ENCODE data around the gene SALL4. TPM values are rescaled to one million over a fixed set of nuclear protein-coding genes. Genes with fewer than 3 reads are reported as not detected.
A peak's percentile ranks its signal among the peaks of the same experiment; 100 is the strongest.

SALL4 gene
- total RNA-seq, 1 donor from 2014 or later = 0.09 TPM

DNA sequence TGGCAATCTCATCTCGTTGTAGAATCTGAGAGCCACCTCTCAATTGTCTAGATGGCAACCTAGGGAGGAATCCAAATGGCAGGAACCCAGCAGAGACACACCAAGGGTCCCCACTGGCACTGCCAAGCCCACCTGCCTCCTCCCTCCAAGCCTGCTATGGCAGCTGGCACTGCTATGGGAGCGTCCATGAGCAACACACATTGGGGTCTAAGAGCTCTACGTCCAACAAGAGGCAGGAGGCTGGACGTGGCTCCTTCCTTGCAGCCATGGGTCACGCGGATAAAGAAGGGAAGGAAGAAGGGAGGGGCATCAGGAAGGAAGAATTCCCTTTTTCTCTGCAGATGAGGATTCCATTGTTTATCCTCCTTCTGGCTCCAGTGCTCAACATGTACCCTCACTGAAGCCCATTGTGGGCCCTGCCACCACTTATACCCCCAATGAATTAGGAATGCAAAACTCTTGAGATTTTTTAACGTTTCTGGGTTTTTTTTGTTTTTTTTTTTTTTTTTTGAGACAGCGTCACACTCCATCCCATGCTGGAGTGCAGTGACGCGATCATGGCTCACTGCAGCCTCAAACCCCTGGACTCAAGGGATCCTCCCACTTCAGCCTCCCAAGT, 51.4 kb downstream of the SALL4 start:
- no peak overlapping the region for H3K27ac ChIP-seq
- peaks cover 16% of the 10 kb centered on the region for H3K4me1 ChIP-seq
- DNase-seq (no peak), ATAC-seq (no peak)
- H3K9me3 ChIP-seq = no peaks in the 10 kb centered on the region
- intact Hi-C loops (cut with DNase I) = no loop called here
- H3K4me3 ChIP-seq = no peak overlapping the region
- H3K36me3 ChIP-seq = no peaks in the 10 kb centered on the region
- H3K27me3 ChIP-seq (ENCODE audit: low read depth) = no peaks in the 10 kb centered on the region
- TF ChIP-seq, protein P1, sequence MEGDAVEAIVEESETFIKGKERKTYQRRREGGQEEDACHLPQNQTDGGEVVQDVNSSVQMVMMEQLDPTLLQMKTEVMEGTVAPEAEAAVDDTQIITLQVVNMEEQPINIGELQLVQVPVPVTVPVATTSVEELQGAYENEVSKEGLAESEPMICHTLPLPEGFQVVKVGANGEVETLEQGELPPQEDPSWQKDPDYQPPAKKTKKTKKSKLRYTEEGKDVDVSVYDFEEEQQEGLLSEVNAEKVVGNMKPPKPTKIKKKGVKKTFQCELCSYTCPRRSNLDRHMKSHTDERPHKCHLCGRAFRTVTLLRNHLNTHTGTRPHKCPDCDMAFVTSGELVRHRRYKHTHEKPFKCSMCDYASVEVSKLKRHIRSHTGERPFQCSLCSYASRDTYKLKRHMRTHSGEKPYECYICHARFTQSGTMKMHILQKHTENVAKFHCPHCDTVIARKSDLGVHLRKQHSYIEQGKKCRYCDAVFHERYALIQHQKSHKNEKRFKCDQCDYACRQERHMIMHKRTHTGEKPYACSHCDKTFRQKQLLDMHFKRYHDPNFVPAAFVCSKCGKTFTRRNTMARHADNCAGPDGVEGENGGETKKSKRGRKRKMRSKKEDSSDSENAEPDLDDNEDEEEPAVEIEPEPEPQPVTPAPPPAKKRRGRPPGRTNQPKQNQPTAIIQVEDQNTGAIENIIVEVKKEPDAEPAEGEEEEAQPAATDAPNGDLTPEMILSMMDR (IDR thresholded peaks at IDR 0.05) = no peak

DNA sequence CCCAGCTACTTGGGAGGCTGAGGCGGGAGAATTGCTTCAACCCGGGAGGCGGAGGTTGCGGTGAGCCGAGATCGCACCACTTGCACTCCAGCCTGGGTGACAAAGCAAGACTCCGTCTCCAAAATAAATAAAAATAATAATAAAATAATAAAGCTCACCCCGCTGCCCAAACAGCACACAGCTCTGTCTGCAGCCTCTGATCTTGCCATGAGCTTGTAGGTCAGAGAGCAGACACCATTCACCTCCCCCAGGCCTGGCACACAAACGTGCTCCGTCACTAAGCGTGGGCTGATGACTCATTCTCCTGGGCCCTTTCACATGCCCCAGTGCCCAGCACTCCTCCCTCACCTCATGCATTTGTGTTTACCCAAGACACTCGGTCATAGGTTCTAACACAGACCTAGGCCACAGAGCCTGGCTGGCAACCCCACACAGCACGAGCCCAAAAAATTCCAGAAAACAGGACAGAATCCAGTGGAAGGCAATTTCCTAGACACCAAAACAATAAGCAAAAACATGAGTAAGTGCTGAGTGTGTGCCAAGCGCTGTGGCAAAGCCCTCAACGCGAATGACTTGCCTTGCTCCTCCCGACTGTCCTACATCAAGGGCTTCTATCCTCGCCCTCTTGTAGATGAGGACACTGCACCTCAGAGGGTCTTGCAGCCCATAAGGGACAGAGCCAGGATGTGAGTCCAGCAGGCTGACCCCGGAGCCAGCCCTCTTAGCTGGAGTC, 52.1 kb downstream of the SALL4 start:
- DNase-seq = peak; percentile 70
- H3K36me3 ChIP-seq = no peaks in the 10 kb centered on the region
- H3K27me3 ChIP-seq (ENCODE audit: low read depth) = no peaks in the 10 kb centered on the region
- ATAC-seq = peak; percentile 93 to 96
- H3K27ac ChIP-seq = no peak overlapping the region
- H3K4me3 ChIP-seq = no peak overlapping the region
- no peaks in the 10 kb centered on the region for H3K9me3 ChIP-seq
- intact Hi-C loops (cut with DNase I) = no loop called here
- TF ChIP-seq, protein P1 (IDR thresholded peaks at IDR 0.05) = no peak
- H3K4me1 ChIP-seq = peaks cover 16% of the 10 kb centered on the region

DNA sequence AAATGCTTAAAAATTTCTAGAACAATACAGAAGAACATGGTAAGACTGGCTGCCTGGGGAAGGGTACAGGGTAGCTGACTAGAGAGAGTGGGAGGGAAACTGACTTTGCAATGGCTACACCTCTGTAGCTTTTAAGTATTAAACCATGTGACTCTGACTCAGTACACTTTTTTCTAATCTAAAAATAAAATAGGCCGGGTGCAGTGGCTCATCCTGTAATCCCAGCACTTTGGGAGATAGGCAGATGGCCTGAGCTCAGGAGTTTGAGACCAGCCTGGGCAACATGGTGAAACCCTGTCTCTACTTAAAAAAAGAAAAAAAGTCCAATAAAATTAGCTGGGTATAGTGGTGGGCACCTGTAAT, 52.7 kb downstream of the SALL4 start:
- TF ChIP-seq, protein P1 (IDR thresholded peaks at IDR 0.05) = no peak
- ATAC-seq (peak in 1 of 2 donors; percentile 25), DNase-seq (no peak)
- Histone ChIP-seq H3K27ac (no peak overlapping the region), H3K36me3 (no peaks in the 10 kb centered on the region), H3K4me1 (peaks cover 16% of the 10 kb centered on the region), H3K4me3 (no peak overlapping the region), H3K27me3 (ENCODE audit: low read depth) (no peaks in the 10 kb centered on the region), H3K9me3 (no peaks in the 10 kb centered on the region)
- intact Hi-C loops (cut with DNase I) = no loop called here

DNA sequence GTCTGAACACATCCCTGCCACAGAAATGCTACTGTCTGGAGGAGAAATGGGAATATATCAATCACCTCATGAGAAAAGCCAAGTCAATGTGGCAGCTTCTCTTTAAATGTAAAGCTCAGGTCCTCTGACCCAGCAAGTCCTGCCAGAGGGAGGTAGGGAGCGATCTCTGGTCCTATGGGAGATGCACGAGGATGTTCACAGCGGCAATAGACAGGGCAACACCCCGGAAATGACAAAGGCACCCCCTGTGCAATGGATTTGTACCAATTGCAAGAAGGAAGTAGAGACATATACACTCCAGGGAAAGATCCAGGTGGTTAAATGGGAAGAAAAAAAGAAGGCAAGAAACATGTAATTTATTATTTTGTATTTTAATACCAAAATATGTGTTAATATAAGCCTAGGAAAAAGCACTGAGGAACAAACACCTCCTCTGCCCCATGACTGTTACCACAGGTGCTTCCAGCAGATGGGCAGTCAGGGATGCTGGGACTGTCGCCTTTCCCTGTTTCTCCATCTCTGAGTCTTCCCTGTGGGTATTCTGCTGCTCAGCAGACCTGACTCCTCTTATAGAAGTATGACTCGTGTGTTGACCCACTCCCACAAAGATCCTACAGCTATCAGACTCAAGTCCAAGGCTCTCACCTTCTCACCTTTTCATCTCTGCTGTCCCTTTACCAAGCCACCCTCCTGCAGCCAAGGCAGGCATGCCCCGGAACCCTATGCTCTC, 55.0 kb downstream of the SALL4 start:
- Histone ChIP-seq H3K27ac (no peak overlapping the region), H3K36me3 (no peaks in the 10 kb centered on the region), H3K4me3 (no peak overlapping the region), H3K9me3 (no peaks in the 10 kb centered on the region), H3K4me1 (peaks cover 14% of the 10 kb centered on the region), H3K27me3 (ENCODE audit: low read depth) (no peaks in the 10 kb centered on the region)
- DNase-seq (no peak), ATAC-seq (no peak)
- intact Hi-C loops (cut with DNase I) = no loop called here
- TF ChIP-seq, protein P1 (IDR thresholded peaks at IDR 0.05) = no peak

DNA sequence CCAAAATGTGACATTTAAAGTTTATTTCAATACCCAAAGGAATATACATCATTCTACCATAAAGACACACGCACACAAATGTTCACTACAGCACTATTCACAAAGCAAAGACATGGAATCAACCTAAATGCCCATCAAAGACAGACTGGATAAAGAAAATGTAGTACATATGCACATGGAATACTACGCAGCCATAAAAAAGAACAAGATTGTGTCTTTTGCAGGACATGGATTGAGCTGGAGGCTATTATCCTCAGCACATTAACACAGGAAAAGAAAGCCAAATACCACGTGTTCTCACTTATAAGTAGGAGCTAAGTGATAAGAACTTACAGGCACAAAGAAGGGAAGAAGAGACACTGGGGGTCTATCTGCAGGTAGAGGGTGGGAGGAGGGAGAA, 56.5 kb downstream of the SALL4 start:
- H3K27ac ChIP-seq = no peak overlapping the region
- intact Hi-C loops (cut with DNase I) = no loop called here
- H3K4me3 ChIP-seq = no peak overlapping the region
- H3K9me3 ChIP-seq = no peaks in the 10 kb centered on the region
- TF ChIP-seq, protein P1 (IDR thresholded peaks at IDR 0.05) = no peak
- no peaks in the 10 kb centered on the region for H3K36me3 ChIP-seq
- ATAC-seq (no peak), DNase-seq (no peak)
- H3K27me3 ChIP-seq (ENCODE audit: low read depth) = no peaks in the 10 kb centered on the region
- H3K4me1 ChIP-seq = peaks cover 16% of the 10 kb centered on the region
